ENCODE results near the gene CHRNB2. TPM values are rescaled to one million over a fixed set of nuclear protein-coding genes. Genes with fewer than 3 reads are reported as not detected.
"Not testable (repeated sequence)": the region's sequence is repeated elsewhere in the genome, so short reads cannot be mapped to it uniquely, and the experiment has no call there.

CHRNB2 gene
- polyA plus RNA-seq (ENCODE audit: insufficient read length), result 0.53 TPM
- long read RNA-seq, donor 1, result 0 reads
- long read RNA-seq, donor 2, result 0 reads
- long read RNA-seq, donor 3, result 0 reads
- long read RNA-seq, donor 4, result 0 reads
- long read RNA-seq, donor 5, result 0 reads
- long read RNA-seq, donor 6, result 0 reads
- long read RNA-seq, donor 7, result 0 reads
- long read RNA-seq, donor 8, result 0 reads

GRCh38 chr1:154567386-154568156, at the start of gene CHRNB2:
TSS of gene CHRNB2 (plus strand) at chr1:154567778. CDS start at chr1:154568045, 267 bp downstream.
- DNase-seq, result peak; percentile 74

- DNase-seq, result no peak
Observed at GRCh38 chr1:154519591-154519991, 48.0 kb upstream of the CHRNB2 start.

GRCh38 chr1:154520333-154520732, 47.2 kb upstream of the CHRNB2 start:
- no peak for DNase-seq

- no peak for DNase-seq
Observed at GRCh38 chr1:154521695-154522094, 45.9 kb upstream of the CHRNB2 start.

DNA sequence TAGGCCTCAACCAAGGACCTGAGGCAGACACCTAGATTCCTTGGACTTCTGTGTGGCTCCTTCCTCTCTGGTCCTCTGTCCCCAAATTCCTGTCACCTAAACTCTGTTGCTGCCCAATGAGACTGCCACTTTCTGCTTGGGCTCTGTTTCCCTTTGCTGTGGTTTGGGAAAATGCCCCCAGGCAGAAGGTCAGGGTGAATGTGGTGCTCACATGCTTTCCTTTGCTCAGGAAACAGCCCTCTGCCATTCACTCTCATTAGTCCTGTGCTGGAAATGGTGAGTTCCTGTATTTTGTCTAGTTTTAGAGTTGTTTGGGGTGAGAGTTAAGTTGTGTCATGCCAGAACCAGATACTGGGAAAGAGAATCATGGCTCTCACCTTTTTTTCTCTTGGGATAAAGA, 42.7 kb upstream of the CHRNB2 start:
- DNase-seq, result no peak

GRCh38 chr1:154527192-154527591, 40.4 kb upstream of the CHRNB2 start:
- DNase-seq, result no peak

GRCh38 chr1:154529308-154529707, 38.3 kb upstream of the CHRNB2 start:
- DNase-seq, result no peak

- DNase-seq, result not testable (repeated sequence)
Observed at GRCh38 chr1:154531950-154532349, 35.6 kb upstream of the CHRNB2 start.

DNA sequence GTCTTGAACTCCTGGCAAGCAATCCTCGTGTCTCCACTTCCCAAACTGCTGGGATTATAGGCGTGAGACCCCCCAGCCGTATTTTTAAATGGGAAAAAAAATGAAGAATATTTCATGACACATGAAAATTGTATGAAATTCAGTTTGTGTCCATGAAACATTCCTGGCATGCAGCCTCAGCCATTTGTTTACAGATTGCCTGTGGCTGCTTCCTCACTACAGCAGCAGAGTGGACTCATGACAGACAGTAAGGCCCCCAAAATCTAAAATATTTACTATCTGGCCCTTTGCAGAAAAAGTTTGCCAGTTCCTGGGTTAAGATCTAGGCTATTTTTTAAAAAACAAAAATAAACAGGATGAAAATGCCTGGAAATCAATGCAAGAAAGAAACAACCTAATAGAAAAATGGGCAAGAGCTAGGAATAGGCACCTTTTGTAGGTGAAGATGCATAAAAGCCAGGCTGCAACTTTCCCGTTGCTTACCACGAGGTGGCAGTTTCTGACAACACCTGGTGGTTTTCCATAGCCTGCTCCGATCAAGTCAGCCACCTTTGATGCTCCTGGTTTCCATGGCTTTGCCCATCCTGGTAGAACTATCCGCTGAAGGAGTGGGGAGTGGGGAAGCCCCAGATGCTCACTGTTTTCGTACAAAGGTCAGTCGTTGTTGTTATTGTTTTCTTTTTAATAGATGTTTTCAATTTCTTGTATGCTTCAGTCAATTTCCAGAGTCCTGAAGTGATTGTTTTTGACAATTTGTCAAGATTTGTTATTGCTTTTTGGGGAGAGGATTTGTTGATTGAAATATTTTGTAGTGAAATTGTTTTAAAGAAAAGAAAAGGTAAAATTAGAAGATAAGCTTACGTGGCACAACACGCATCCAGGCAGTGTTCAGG, 33.4 kb upstream of the CHRNB2 start:
- peak; percentile 20 for DNase-seq

GRCh38 chr1:154536570-154536969, 31.0 kb upstream of the CHRNB2 start:
- DNase-seq, result no peak

- no peak for DNase-seq
Observed at GRCh38 chr1:154539486-154540483, 27.8 kb upstream of the CHRNB2 start.

- DNase-seq, result no peak
Observed at GRCh38 chr1:154541231-154541630, 26.3 kb upstream of the CHRNB2 start.

DNA sequence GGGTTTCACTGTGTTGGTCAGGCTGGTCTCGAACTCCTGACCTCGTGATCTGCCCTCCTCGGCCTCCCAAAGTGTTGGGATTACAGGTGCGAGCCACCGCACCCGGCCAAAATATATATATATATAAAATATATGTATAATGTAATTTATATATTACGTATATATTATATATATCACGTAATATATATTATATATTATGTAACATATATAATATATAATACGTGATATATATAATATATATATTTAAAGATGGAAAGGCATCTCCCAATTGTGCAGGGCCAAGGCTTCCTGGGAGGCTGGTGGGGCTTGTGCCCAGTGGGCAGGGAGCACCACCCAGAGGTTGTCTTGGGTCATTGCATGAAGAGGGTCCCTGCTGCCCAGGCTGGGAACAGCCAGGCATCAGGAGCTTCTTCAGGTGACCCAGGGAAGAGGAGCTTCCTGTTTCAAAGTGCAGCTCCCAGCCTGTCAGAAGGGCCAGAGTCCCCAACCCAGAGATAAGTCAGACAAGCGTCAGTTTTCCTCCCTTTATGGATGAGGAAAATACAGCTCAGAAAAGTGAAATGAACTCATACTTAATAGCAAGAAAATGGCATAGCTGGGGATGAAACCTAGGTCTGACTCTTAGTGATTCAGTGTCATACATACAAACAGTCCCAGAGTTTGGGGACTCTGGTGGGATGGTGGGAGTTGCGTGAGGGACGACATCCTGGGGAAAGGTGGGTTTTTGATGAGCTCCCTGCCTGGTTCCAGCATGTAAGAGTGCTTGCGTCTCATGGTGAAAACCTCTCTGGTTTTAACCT, 21.1 kb upstream of the CHRNB2 start:
- peak; percentile 15 for DNase-seq

GRCh38 chr1:154547105-154547732, 20.4 kb upstream of the CHRNB2 start:
- DNase-seq, result no peak

DNA sequence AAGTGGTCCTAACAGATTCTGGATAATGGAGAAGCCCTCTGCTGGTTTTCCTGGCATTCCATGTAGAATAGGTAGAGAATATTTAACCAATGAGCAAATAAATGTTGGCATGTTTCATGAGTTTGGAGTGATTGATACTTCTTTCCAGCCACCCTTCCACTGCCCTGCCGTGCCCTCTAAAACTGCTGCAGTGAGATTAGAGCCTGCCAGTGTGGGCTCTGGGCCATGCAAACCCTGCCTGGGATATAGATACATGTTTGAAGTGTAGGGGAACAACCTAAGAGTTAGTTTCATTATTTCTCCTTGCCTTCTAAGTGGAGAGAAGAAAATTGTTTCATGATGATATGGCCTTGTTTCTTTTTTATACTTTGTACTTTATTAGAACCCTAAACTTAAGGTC, 19.6 kb upstream of the CHRNB2 start:
- DNase-seq, result no peak

DNA sequence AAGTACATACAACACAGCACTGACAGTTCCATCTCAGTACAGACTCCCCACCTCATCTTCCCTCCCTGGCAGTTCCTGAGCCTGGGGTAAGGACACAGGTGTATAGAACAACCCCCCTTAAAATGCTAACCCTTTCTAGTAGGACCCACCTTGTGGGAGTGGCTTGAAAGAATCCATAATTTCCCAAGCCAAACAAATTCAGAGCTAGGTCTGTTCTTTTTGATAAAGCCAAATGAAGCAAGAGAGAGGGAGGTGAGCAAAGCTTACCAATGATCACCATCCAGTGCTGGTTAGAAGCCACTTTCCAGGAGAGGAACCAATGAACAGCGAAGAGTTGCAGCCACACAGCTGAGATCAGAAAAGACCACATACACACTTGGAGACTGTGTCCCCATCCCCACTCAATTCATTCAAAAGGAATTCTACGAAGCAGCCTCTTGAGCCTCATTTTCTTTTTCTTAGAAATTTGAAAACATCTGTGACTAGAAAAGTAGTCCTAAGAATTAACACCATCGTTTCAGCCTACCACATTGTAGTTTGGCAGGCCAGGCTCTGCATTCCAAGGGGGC, 18.3 kb upstream of the CHRNB2 start:
- DNase-seq, result no peak

DNA sequence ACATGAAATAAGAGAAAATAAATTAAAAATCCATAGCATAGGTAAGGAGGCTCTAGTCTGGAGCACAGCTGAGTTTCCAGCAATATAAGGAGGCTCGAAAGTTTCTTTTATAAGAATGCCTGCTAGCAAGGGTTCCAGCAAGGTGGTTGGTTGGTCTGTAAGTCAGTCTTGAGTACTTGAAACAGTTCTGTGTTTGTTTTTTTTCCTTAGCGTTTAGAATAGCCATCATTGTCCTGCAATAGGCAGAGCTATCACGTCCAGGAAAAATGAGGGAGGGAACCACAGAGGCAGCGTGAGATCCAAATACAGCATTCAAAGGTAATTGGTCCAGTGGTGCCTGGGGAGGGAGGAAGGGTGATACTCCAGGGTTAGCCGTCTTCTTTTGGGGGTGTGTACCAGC, 17.5 kb upstream of the CHRNB2 start:
- DNase-seq, result no peak

DNA sequence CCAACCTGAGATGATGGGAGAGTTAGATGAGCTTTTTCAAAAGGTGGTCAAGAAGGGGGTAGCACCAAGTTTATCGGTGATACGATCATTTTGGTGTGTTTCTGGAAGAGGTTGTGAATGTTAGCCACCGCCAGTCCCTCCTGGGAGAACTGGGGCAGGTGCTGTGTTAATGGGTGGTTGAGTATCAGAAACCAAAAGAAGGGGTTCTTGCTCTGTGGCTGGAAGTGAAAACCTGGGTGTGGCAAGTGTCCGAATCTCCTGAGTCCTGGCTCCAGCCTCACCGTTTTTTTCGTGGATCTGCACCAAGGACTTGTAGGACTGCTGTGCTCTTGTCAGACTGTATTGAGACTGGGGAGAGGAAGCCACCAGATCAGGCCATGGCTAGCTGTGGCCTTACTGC, 16.9 kb upstream of the CHRNB2 start:
- no peak for DNase-seq

DNA sequence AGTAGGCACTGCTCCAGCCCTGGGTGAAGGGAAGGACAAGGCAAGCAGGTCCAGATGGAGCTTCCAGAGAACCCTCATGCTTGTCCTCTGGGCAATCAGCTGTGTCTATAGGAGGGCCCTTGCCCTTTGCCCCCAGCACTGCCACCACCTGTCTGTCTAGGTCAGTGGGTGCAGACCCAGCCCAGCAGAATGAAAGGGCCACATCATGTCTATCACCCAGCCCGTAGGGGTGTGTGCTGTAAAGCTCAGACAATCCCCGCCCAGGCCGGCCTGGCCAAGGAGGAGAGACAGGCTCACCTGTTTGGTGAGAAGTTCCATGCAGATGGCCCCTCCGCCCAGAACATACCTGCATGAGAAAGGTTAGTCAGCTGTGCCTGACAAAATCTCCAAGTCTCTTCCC, 16.1 kb upstream of the CHRNB2 start:
- DNase-seq, result no peak

GRCh38 chr1:154552036-154552435, 15.5 kb upstream of the CHRNB2 start:
- DNase-seq, result no peak

Data from left kidney (tissue), 8 donors.